Hematopoietic multipotent progenitor cell treated with erythropoietin and hydrocortisone succinate and interleukin-3 and kit ligand, for 15 days (in vitro differentiated cells): ENCODE results near the gene USP2.
"Not testable (repeated sequence)": the region's sequence is repeated elsewhere in the genome, so short reads cannot be mapped to it uniquely, and the experiment has no call there.

Experiments used
- DNase-seq: peaks from one replicate; pipeline ENCODE4 v3.0.0-alpha.2; 2015; ENCODE audit warnings: low spot score

Gene USP2

DNA sequence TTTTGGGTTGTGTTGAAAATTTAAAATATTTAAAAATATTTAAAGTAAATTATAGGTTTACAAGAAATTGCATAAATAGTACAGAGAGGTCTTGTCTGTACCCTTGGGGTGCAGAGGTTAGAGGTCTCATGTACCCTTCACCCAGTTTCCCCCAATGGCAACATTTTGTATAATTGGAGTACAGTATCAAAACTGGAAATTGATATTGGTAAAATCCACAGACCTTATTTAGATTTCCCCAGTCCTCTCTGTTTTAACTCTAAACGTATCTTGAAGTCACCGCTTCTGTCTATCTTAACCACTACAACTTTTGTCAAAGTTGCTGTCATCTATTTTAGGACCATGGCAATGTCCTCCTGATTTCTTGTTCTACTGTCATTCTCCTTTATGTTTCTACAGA, 30.6 kb upstream of the USP2 start:
- no peak for DNase-seq

DNA sequence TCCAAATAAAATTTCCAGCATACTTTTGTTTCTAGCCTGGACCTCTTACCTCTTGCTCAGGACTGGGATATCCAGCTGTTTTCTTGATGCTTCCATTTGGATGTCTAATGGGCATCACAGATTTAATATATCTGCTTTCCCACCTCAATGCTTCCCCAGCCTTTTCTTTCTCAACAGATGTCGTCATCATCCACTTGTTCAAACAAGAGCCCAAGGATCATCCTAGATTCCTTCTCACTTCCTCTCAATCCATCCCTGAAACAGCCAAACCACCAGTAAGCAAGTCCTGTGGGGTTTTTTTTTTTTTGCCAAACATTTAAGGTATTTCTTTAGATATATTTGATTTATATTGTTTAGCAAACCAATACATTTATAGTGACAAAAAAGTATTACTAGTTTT, 29.0 kb upstream of the USP2 start:
- no peak for DNase-seq

DNA sequence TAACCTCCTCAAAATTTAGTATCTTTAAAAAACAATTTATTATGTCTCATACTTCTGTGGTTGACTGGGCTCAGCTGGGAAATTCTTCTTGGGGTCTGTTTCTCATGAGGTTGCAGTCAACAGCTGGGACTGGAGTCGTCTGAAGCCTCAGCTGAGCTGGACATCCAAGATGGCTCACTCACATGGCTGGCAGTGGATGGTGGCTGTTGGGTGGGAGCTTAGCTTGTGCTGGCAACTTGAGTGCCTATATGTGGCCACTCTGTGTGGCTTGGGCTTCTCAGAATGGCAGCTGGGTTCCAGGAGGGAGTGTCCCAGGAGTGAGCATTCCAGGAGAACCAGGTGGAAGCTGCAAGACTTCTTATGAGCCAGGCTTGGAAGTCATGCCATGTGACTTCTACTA, 28.2 kb upstream of the USP2 start:
- DNase-seq = no peak

DNA sequence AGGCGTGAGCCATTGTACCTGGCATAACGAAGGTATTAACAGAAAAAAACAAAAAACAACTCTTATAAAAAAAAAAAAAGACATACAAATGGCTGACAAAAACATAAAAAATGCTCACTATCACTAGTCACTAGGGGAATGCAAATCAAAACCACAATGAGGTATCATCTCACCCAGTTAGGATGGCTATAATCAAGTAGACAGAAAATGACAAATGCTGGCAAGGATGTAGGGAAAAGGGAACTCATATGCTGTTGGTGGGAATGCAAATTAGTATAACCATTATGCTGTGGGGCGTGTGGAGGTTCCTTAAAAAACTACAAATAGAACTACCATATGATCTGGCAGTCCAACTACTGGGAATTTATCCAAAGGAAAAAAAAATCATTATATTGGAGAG, 24.5 kb upstream of the USP2 start:
- DNase-seq = no peak

DNA sequence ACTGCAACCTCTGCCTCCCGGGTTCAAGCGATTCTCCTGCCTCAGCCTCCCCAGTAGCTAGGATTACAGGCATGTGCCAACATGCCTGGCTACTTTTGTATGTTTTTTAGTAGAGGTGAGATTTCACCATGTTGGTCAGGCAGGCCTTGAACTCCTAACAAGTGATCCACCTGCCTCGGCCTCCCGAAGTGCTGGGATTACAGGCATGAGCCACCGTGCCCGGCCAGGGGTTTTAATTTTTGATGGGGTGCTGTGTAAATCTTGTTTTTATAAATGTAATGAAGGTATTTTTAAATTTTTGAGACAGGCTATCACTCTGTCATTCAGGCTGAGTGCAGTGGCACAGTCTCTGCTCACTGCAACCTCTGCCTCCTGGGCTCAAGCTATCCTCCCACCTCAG, 24.0 kb upstream of the USP2 start:
- not testable (repeated sequence) for DNase-seq

DNA sequence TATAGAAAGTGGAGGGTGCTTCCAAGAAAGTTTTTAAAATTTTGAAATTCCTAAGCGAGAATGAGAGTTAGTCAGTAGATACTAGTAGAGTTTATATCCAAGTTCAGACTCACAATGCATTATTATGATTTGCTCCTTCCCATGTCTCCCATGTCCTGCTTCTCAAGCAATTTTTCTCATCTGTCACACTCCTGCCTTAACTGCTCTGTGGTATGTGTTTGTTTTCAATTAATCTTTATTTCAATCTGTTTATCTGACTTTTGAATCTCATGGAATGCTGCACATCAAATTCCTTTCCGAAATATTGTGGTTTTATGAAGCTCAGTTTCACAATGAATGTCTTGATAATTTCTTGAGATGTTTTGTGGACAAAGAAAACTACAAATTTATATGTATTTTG, 23.4 kb upstream of the USP2 start:
- DNase-seq = no peak

DNA sequence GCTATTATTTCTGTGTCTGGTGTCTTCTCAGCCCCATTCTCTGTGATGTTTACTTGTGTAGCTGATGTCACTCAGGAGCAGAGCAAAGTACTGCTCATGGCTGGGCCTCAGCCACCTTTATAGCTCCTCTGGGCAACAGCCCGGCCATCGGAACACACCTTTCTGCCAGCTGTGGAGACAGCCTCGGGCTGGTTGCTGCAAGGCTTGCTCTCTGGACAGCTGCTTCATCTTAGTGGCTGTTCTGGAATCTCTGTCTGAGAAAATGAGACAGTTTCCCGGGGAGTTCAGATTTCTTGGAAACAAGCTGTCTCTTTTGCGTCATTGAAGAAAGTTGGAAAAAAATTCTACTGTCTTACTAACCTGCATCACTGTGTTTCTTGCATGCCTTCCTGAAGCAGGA, 21.5 kb upstream of the USP2 start:
- DNase-seq = no peak

DNA sequence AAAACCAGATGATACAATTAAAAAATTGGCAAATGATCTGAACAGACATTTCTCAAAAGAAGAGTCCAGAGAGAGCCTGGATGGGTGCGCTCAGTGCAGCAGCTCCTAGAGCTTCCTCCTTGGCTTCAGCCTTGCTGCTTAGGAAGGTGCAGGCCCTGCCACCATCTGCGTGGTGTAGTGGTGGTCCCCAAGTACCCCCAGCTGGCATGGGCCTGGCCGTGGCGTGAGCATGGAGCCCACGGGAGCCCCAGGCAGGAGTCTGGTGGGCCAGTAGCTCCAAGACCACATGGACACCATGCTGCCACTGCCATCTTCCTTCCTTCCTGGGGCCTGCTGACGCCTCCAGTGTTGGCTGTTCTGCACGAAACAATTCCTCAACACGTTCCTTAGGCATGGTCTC, 21.0 kb upstream of the USP2 start:
- no peak for DNase-seq

DNA sequence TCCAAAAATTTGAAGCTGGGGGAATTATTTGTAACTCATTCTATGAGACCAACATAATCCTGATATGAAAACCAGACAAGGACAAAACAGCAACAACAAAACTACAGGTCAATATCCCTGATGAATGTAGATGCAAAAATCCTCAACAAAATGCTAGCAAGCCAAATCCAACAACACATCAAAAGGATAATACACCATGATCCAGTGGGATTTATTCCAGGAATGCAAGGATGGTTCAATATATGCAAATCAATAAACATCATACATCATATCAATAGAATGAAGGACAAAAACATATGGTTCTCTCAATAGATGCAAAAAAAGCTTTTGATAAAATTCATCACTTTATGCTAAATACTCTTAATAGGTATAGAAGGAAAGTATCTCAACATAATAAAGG, 19.4 kb upstream of the USP2 start:
- no peak for DNase-seq

DNA sequence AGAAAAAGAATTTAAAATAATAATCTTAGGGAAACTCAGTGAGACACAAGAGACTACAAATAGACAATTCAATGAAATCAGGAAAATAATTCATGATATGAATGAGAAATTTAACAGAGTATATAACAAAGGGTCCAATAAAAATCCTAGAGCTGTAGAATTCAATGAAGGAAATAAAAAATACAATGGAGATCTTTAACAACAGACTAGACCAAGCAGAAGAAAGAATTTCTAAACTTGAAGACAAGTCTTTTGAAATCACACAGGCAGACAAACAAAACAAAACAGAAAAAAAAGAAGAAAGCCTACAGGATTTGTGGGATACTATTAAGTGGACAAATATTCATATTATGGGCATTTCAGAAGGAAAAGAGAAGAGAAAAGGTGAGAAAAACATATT, 16.2 kb upstream of the USP2 start:
- no peak for DNase-seq

DNA sequence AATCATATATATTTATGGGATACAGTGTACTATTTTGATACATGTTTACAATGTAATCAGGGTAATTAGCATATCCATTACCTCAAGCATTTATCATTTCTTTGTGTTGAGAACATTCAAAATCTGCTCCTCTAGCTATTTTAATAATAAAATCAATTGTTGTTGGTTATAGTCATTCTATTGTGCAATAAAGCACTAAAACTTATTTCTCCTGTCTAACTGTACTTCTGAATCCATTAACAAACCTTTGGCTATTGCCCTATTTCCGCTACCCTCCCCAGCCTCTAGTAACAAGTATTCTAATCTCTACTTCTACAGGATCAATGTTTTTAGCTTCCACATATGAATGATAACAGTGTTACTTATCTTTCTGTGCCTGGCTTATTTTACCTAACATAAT, 15.3 kb upstream of the USP2 start:
- DNase-seq = no peak

DNA sequence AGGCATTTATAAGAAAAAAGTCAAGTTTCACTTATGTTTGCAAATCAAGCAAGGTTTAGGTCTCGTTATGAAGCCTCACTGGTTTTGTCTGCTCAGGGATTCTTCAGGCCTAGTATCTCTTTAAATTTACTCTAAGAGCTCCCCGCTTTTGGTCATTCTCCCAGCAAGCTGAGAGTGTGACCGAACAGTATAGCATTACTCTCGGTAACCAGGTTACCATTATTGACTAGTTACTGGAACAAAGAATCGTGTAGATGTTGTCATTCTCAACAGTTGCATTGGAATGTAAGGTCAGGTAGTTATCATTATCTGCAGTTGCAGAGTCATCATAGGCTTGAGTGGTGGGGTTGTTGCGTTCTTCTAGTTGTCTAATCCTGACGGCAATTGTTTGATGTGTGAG, 9.8 kb upstream of the USP2 start:
- DNase-seq = no peak

DNA sequence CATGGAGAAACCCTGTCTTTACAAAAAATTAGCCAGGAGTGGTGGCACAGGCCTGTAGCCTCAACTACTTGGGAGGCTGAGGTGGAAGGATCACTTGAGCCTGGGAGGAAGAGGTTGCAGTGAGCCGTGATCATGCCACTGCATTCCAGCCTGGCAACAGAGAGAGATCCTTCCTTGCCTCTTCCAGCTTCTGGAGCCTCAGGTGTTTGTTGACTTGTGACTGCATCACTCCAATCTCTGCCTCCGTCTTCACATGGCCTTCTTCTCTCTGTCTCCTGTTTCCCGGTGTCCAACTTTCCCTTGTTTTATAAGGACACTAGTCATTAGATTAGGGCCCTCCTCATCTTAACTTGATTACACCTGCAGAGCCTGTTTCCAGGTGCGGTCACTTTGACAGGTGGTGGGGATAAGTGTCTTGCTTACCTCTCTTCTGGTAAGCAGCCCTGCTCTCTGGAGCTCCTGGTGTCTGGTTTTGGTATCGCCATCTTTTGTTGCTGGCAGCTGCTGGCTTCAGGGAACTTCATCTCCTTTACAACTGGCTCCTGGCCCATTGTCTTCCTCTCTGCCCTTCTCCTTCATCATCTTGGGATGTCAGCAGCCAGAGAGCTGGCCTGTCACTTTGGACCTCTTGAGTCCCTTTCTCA, 8.2 kb upstream of the USP2 start:
- DNase-seq = no peak

DNA sequence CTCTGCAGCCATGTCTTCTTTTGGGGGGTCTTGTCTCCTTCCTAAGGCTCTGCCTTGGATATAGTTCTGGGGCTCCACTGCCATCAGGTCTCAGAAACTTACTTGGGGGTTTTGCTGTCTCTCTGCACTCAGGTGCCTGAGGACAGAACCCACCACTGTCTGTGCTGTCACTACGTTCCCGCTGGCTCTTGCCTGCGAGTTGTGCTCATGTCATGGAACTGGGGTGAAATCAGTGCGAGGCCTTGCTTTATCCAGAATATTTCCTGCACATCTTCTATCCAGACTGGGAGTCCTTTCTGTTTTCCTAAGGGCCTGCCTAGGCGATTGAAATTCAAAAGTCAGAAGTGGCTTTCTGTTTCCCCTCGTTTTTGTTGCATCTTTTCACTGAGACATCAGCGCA, 6.6 kb upstream of the USP2 start:
- DNase-seq = no peak

DNA sequence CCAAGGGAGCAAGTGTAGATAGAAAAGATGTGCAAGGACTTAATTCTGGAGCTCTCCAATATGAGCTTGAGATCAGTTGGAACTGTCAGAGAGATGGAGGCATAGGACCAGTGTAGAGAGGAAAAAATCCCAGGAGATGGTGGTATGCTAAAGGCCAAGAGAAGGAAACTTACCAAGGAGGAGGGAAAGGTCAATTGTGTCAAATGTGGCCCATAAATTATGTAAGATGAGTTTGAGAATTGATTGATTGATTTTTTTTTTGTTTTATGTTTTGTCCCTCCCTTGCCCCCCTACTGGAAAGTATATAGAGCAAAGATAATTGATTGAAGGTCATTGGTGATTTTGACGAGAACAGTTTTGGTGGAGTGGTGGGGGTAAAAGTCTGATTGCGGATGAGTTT, 2.8 kb upstream of the USP2 start:
- no peak for DNase-seq

DNA sequence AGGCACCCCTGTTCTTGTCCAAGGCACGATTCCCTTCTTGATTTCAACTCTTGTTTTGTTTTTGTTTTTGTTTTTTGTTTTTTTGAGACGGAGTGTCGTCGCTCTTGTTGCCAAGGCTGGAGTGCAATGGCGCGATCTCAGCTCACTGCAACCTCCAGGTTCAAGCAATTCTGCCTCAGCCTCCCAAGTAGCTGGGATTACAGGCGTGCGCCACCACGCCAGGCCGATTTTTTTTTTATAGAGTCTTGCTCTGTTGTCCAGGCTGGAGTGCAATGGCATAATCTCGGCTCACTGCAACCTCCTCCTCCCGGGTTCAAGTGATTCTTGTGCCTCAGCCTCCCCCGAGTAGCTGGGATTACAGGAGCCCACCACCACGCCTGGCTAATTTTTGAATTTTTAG, 1.0 kb upstream of the USP2 start:
- DNase-seq = not testable (repeated sequence)

DNA sequence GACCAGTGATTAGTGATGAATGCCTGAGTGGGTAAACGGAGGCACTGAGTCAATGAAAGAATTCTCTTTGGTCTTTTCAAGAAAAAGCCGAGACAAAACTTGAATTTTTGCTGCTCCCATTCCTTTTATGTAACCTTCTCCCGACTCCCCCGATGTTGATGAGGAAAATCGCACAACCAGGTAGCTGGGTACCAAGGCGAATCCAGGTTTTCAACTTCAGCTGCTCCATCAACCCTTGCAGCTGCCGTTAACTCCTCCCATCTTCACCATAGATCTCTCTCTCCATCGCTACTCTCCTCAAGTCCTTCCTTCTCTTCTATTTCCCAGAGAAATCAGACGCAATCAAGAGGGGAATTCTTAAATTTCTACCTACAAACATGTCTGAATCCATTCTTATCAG, 611 bp upstream of the USP2 start:
- DNase-seq = no peak

DNA sequence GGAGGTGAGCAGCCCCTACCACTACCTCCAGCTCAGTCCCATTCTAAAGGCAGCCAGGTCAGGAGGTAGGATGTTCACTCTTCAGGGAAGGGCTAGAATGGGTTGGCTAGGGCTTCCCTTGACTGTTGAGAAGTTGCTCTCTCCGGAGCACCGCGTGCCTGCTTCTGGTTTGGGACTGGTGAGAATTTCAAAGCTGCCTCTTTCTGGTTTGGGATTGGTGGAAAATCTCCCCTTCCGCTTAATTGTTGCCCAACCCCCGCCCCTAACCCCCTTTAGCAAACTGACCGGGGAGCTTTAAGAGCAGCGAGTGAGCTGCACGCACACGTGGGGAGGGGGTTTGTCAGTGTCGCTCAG, 686 bp downstream of the USP2 start:
- DNase-seq = no peak

DNA sequence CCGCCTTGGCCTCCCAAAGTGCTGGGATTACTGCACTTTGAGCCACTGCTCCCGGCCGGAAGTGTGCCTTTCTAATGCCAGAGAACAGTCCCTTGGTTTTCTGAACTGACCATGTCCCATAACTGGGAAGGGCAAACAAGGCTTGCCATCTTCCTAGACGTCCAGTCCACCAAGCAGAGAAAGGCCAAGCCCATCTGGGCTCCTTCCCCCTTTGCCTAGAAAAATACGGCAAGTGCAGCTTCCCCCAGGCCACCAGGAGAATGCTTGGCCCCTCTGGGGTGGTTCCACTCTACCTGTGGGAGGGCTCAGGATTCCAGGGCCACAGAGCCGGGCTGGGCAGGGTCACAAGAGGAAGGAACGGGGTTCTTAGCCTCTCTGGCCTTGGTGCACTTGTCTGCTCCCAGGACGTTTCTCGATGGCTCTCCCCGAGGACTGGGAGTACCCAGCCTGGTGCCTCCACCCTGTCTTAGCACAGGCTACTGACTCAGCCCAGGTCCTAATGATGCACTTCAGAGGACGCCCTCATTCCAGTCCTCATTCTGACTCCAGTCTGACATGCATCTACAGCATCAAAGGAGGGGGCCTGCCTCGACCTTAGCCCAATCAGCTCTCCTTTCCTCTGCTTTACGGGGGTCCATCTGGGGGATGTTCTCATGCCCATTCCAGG, 1.2 kb downstream of the USP2 start:
- DNase-seq = no peak

DNA sequence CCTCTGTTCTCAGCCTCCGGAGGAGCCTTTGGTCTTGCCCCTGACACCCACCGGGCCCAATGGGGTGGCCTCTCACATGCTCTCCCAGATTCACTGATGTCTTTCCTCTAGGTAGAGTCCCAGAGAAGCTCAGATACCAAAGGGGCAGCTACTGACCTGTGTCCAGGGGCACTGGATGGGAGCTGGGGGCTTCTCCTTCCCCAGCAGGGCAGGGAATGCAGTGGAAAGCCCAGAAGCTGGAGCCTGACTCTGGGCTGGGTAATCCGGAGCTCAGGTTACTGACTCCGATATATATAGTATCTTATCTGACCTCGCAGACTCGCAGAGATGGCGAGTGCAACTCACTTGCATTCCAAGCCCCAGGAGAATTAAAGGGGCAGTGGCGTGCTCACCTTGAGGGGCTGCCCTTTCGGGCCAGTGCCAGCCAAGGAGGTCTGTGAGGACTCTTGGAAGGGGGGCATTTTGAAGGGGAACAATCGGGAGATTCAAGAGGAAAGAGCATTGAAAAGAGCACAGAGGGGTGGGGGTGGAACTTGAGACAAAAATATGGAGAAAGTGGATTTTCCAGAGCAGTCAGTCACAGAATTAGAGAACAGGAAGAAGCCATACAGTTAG, 2.5 kb downstream of the USP2 start:
- DNase-seq = no peak

DNA sequence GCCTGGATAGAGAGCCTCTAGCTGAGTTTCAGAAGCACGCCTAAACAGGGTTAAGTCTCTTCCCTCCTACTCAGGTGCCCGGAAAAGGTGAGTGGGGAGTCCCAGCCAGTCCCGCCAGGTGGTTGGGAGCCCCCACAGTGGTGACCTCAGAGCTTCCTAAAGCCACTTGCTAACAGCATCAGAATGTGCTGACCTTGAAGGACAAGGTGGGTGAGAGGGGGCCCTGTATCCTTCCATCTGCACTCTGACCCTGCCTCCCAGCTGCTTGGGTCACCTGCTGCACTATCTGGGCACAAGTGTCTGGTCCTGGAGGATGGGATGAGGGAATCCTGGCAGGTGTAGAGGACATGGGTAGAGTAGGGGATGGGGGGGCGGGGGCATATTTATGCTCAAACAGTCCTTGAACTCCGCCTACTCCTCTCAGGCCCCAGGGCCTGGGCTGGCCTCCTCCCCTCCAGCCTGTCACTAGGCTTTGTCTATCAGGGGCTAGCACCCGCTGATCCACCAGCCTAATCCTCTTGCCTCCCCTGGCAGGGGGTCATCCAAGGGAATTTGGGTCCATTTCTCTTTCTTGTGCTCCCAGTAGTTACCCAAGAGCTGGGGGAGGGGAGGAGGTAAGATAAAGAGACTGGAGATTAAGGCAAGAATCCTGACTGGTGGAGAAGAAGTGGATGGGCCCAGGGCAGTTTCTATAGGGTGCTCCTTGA, 3.4 kb downstream of the USP2 start:
- DNase-seq = no peak

DNA sequence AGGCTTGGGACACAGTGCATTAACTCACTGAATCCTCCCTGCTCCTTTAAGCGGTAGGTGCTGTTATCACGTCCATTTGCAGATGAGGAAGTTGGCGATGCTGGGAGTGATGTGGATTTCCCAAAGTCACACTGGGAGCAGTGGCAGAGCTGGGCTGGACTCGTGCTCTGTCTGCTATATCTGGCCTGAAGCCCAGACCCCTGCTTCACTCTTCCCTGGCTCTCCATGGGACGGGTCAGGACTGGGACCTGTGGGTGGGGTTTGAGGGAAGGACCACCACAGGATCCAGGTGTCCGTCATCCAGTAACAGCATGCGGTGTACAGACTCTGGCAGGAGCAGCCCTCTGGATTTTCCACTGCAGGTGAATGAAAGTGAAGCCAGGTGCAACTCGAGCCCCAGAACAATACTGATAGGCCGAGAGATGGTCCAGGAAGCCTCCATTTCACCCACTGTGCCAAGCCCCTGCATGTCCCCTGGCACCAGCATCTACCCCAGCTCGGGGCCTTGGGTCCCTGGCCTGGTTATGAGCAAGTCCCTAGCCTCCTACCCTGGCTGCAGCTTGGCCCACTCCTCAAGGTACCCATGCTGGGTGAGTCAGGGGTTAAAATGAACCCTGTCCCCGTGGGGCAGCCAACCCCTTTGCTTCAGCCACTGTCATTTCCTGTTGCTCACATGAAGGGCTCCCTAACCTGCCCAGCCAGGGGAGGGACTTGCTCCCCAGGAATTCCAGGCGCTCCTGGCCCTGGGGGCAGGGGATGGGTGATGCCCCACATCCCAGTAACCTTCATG, 4.2 kb downstream of the USP2 start:
- no peak for DNase-seq
